ENCODE results near the gene PIK3CD.
A peak's percentile ranks its signal among the peaks of the same experiment; 100 is the strongest.

PIK3CD gene

GRCh38 chr1:9720785-9721605 lies 69.5 kb downstream of the PIK3CD start:
- no peak for DNase-seq

- no peak for DNase-seq
These were observed 70.3 kb downstream of the PIK3CD start for GRCh38 chr1:9721606-9722377.

- DNase-seq, result no peak
These were observed 70.8 kb downstream of the PIK3CD start for GRCh38 chr1:9722378-9722749.

GRCh38 chr1:9723068-9723805 lies 71.7 kb downstream of the PIK3CD start:
- no peak for DNase-seq

- DNase-seq, result no peak
These were observed 72.4 kb downstream of the PIK3CD start for GRCh38 chr1:9723926-9724325.

GRCh38 chr1:9724706-9725476 lies 73.4 kb downstream of the PIK3CD start:
- peak; percentile 13 for DNase-seq

GRCh38 chr1:9726406-9726805 lies 74.9 kb downstream of the PIK3CD start:
- no peak for DNase-seq

GRCh38 chr1:9726905-9727595 lies 75.5 kb downstream of the PIK3CD start:
- no peak for DNase-seq

- DNase-seq, result no peak
These were observed 77.1 kb downstream of the PIK3CD start for GRCh38 chr1:9728451-9729295.

- DNase-seq, result no peak
These were observed 78.0 kb downstream of the PIK3CD start for GRCh38 chr1:9729523-9729922.

- DNase-seq, result no peak
These were observed 78.8 kb downstream of the PIK3CD start for GRCh38 chr1:9730096-9730901.

GRCh38 chr1:9731051-9731537 lies 79.6 kb downstream of the PIK3CD start:
- no peak for DNase-seq

- DNase-seq, result no peak
These were observed 80.0 kb downstream of the PIK3CD start for GRCh38 chr1:9731561-9731960.

- DNase-seq, result no peak
These were observed 80.8 kb downstream of the PIK3CD start for GRCh38 chr1:9732123-9732971.

GRCh38 chr1:9733160-9733789 lies 81.7 kb downstream of the PIK3CD start:
- no peak for DNase-seq

GRCh38 chr1:9735800-9736199 lies 84.3 kb downstream of the PIK3CD start:
- DNase-seq, result no peak

- no peak for DNase-seq
These were observed 84.7 kb downstream of the PIK3CD start for GRCh38 chr1:9736241-9736640.

- no peak for DNase-seq
These were observed 85.5 kb downstream of the PIK3CD start for GRCh38 chr1:9737057-9737456.

- DNase-seq, result no peak
These were observed 86.1 kb downstream of the PIK3CD start for GRCh38 chr1:9737671-9738070.

Data from GOT3 (cell line).